A549 (cell line): ENCODE measurements around the gene ARHGAP23.

ENCODE experiments used
- CBX8 ChIP-seq: fragments of 200-600 bp; sonication (generic); IDR thresholded peaks from 2 replicates; pipeline ENCODE4 v1.6.1; 2016
- CEBPB ChIP-seq, 2 experiments: fragments of >200 bp in 1 of 2; sonication (Bioruptor Twin) in 1 of 2; formaldehyde crosslinking in 1 of 2; IDR thresholded peaks; 2 replicates each; pipeline ENCODE4 v1.6.1; 2012 to 2016
- CTCF ChIP-seq: fragments of >200 bp; sonication (Bioruptor Twin); formaldehyde crosslinking; IDR thresholded peaks from 3 replicates; pipeline ENCODE4 v1.5.1; 2016
- ESRRA ChIP-seq: fragments of 150-350 bp; IDR thresholded peaks from 2 replicates; pipeline ENCODE4 v1.6.1; 2014; ENCODE audit warnings: mild to moderate bottlenecking, low read length, borderline replicate concordance
- MAFK ChIP-seq: fragments of 450-650 bp; IDR thresholded peaks from 2 replicates; pipeline ENCODE4 v1.6.1; 2014; ENCODE audit not compliant: partially characterized antibody
- MAZ ChIP-seq: fragments of 150-350 bp; IDR thresholded peaks from 2 replicates; pipeline ENCODE4 v1.6.1; 2014; ENCODE audit warnings: antibody characterized with exemption, low read depth, low read length, borderline replicate concordance
- MYC ChIP-seq: IDR thresholded peaks from 2 replicates; pipeline ENCODE4 v1.6.1; 2012; ENCODE audit warnings: mild to moderate bottlenecking, inconsistent platforms, low read length, improper control_type of control experiment, borderline replicate concordance
- NFE2L2 ChIP-seq: fragments of 150-350 bp; conservative IDR thresholded peaks from 2 replicates; pipeline ENCODE4 v1.6.1; 2014; ENCODE audit warnings: low read length
- POLR2A ChIP-seq: IDR thresholded peaks from 2 replicates; pipeline ENCODE4 v1.6.1; 2012; ENCODE audit warnings: mild to moderate bottlenecking, low read length
- RAD21 ChIP-seq, 2 experiments: fragments of >200 bp in 1 of 2; sonication (Bioruptor Twin) in 1 of 2; formaldehyde crosslinking in 1 of 2; IDR thresholded peaks in 1 of 2; conservative IDR thresholded peaks in 1 of 2; 2 replicates in 1 of 2; 3 replicates in 1 of 2; pipeline ENCODE4 v1.6.1; 2012 to 2018; ENCODE audit warnings: inconsistent platforms in 1 of 2
- RARB ChIP-seq: fragments of 250-450 bp; sonication (Bioruptor Pico); IDR thresholded peaks from 2 replicates; pipeline ENCODE4 v1.8.0; 2021; ENCODE audit warnings: mild to moderate bottlenecking, moderate library complexity
- SMC3 ChIP-seq: fragments of >200 bp; sonication (Bioruptor Twin); formaldehyde crosslinking; IDR thresholded peaks from 3 replicates; pipeline ENCODE4 v1.6.1; 2018; ENCODE audit warnings: inconsistent platforms
- ZNF302 ChIP-seq: fragments of 250-450 bp; sonication (Bioruptor Pico); IDR thresholded peaks from 2 replicates; pipeline ENCODE4 v1.9.0; 2021; ENCODE audit warnings: inconsistent platforms, mild to moderate bottlenecking, moderate library complexity
- TF ChIP-seq, protein P1 (sequence below): fragments of 200-600 bp; sonication (generic); IDR thresholded peaks from 2 replicates; pipeline ENCODE4 v1.6.1; 2016; ENCODE audit warnings: antibody characterized with exemption, mild to moderate bottlenecking, moderate library complexity

GRCh38 chr17:38410201-38410600 lies 18.1 kb upstream of the ARHGAP23 start:
- TF ChIP-seq CEBPB (IDR thresholded peaks at IDR 0.05) (no peak), MAZ (no peak), CTCF (no peak), ESRRA (no peak), POLR2A (no peak), RARB (no peak), SMC3 (no peak), NFE2L2 (no peak), ZNF302 (CRISPR knock-in tag) (no peak), MAFK (no peak), RAD21 (conservative IDR thresholded peaks at IDR 0.05 in 1 of 2, IDR thresholded peaks at IDR 0.05 in 1 of 2) (no peak), CBX8 (no peak), MYC (no peak)
- TF ChIP-seq, protein P1, sequence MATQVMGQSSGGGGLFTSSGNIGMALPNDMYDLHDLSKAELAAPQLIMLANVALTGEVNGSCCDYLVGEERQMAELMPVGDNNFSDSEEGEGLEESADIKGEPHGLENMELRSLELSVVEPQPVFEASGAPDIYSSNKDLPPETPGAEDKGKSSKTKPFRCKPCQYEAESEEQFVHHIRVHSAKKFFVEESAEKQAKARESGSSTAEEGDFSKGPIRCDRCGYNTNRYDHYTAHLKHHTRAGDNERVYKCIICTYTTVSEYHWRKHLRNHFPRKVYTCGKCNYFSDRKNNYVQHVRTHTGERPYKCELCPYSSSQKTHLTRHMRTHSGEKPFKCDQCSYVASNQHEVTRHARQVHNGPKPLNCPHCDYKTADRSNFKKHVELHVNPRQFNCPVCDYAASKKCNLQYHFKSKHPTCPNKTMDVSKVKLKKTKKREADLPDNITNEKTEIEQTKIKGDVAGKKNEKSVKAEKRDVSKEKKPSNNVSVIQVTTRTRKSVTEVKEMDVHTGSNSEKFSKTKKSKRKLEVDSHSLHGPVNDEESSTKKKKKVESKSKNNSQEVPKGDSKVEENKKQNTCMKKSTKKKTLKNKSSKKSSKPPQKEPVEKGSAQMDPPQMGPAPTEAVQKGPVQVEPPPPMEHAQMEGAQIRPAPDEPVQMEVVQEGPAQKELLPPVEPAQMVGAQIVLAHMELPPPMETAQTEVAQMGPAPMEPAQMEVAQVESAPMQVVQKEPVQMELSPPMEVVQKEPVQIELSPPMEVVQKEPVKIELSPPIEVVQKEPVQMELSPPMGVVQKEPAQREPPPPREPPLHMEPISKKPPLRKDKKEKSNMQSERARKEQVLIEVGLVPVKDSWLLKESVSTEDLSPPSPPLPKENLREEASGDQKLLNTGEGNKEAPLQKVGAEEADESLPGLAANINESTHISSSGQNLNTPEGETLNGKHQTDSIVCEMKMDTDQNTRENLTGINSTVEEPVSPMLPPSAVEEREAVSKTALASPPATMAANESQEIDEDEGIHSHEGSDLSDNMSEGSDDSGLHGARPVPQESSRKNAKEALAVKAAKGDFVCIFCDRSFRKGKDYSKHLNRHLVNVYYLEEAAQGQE, result no peak
